ENCODE measurements around the gene PTGER1.
"Not testable (repeated sequence)": the region's sequence is repeated elsewhere in the genome, so short reads cannot be mapped to it uniquely, and the experiment has no call there.

PTGER1 gene

DNA sequence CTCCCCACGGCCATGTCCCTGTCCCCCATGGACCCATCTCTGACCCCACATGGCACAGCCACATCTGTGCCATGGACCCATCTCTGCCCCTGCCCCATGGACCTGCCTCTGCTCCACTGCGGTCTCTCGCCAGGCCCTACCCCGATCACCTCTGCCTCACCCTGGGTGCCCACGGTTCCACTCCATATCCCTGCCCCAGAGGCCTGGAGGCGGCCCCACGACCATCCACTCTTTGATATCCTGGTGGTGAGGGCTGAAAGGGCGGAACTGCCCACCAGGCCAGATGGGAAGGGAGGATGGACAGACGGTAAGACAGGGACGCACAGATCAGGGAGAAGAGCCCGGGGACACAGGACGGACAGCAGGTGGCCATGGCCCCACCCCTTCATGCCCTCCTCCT is 327 bp downstream of the PTGER1 start:
- no peak for DNase-seq (ENCODE audit: low read depth in 2 of 2)

DNA sequence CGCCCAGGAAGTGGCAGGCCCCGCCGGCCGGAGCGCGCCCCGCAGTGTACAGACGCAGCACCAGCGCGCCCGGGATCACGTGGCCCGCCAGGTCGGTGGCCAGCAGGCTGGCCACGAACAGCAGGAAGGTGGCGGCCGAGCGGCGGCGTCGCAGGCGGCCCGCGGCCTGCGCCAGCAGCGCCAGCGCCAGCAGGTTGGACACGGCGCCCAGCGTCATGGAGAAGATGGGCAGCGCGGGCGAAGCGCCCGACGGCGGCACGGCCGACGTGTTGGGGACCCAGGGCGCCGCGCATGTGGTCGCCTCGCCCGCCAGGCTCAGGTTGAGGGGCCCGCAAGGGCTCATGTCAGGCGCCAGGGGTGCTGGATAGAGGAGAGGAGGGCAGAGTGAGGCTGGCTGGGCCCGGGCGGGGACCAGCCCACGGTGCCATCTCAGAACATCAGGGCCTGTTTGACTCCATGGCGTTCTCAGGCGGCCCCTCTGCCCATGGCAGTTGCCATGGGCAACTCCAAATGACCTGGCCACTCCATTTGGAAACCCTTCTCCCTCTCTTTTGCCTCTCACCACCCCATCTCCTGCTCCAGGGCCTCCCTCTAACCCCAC is 1.1 kb downstream of the PTGER1 start:
- no peak for DNase-seq (ENCODE audit: low read depth in 2 of 2)

DNA sequence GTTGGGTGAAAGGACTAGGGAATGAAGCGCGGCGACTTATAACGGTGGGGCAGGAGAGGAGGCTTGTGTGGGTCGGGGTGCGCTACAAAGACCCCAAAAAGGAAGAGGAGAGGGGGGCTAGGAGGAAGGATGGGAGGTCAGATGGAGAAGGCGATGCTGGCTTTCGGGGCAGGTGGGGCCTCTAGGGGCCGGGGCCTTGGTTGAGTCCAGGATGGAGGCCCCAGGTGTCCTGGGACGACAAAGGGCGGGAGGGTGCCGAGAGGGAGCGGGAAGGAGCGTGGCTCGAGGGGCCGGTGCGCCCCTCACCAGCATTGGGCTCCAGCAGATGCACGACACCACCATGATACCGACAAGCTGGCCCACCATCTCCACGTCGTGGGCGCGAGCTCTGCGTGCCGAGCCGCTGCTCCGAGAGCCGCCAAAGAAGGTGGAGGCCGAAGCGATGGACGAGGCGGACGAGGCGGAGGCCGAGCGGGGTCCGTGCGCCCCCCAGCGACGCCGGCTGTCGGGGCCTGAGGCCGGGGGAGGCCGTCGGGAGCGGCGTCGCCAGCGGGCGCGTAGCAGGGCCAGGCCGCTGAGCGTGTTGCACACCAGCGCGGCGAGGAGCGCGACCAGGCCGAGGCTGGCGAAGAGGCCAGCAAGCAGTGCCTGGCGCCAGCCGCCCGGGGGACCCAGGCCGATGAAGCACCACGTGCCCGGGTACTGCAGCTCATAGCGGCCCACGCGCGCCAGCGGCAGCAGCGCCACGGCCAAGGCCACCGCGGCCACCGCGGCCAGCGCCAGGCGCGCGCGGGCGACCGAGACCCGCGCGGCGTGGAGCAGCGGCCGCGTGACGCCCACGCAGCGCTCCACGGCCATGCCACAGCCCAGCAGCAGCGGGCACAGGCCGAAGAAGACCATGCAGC is 1.8 kb downstream of the PTGER1 start:
- DNase-seq (ENCODE audit: low read depth in 2 of 2), result no peak

DNA sequence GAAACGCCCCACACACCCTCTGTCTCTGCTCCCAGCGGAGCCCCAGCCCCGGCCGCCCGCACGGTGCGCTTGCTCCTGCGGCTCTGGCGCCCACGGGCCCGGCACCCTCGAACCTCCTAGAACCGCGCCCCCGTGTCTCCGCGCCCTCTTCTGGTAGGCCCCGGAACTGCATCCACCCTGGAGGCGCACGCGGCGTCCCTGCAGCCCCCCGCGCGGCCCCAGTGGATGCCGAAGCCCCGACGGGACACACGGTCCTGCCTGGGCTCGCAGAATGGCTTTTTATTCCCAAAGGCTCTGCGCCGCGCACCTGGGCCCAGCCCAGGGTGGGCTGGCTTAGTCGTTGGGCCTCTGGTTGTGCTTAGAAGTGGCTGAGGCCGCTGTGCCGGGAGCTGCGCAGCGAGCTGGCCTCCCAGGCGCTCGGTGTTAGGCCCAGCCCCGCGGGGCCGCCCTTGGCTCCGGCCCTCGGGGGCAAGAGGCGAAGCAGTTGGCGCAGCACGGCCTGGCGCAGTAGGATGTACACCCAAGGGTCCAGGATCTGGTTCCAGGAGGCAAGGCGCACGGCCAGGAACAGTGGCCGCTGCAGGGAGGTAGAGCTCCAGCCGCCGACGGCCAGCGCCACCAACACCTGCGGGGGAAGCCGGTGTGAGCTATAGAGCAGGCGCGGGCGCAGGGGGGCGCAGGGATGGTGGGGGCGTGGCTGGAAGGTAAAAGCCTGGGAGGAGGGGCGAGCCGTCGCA is 2.8 kb downstream of the PTGER1 start:
- peak; percentile 70 to 71 for DNase-seq (ENCODE audit: low read depth in 2 of 2)

DNA sequence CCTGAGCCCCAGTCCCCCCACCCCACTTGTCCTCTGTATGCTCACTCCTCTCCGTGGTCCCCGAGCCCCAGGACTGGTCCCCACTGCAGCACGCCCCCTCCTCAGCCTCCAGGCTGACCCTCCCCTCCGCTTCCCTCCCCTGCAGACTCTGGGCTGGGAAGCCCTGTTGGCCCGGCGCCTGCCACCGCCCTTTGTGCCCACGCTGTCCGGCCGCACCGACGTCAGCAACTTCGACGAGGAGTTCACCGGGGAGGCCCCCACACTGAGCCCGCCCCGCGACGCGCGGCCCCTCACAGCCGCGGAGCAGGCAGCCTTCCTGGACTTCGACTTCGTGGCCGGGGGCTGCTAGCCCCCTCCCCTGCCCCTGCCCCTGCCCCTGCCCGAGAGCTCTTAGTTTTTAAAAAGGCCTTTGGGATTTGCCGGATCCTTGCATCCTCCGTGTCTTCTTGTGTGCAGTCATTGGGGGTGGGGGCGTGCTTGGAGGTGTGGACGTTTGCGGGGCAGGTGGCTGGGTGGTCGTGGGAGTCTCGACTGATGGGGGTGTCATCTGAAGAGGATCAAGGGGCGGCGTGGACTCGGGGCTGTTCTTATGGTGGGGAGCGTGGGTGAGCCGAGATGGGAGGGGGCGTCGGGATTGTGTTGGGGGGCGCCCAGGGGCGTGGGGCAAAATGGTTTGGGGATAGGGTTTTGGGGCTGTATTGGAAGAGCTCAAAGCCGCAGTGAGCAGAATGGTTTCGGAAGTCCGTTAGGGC is 3.5 kb downstream of the PTGER1 start:
- no peak for DNase-seq (ENCODE audit: low read depth in 2 of 2)

DNA sequence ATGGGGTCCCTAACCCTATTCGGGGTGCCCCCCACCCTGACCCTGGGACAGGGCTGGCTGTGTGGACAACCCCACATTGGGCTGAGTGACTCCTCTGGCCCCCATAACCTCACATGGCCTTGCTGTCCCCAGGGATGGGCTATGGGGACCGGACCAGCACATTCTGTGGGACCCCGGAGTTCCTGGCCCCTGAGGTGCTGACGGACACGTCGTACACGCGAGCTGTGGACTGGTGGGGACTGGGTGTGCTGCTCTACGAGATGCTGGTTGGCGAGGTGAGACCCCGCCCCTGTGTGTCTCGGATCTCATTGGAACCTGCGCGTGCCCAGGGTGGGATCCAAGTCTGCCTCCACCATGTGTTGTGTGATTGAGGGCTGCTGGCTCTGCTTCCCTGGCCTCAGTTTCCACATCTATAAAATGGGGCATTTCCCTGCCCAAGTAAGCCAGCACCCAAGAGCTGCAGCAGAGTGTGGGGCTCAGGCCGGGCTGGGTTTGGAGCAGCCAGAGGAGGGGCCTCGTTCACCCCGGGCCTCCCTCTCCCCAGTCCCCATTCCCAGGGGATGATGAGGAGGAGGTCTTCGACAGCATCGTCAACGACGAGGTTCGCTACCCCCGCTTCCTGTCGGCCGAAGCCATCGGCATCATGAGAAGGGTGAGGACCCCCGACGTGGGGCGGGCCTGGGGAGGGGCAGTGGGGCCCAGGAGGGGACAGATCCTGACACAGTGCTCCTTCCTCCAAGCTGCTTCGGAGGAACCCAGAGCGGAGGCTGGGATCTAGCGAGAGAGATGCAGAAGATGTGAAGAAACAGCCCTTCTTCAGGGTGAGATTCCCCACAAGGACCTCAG is 4.9 kb downstream of the PTGER1 start:
- no peak for DNase-seq (ENCODE audit: low read depth in 2 of 2)

DNA sequence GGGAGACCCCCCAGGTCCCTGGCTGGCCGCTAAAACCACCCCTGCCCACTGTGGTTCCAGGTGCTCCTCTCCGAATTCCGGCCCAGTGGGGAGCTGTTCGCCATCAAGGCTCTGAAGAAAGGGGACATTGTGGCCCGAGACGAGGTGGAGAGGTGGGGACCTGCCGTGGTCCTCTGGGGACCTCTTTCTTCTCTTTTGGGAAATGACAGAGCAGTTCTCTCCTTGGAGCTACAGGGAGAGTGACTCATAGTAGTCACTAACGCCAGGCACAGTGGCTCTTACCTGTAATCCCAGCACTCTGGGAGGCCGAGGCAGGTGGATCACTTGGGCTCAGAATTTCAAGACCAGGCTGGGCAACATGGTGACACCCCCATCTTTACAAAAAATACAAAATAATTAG is 7.3 kb downstream of the PTGER1 start:
- no peak for DNase-seq (ENCODE audit: low read depth in 2 of 2)

DNA sequence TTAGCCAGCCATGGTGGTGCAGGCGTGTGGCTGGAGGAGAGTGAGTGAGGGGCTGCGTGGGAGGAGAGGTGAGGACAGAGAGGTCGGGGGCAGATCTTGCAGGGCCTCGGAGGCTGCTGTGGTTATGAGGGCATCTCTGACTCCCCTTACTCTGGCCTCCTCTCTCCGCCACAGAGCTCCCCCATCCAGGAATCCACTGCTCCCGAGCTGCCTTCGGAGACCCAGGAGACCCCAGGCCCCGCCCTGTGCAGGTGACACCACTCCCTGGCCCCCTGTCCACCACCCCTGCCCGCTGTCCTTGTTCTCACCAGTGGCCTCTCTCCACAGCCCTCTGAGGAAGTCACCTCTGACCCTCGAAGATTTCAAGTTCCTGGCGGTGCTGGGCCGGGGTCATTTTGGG is 7.8 kb downstream of the PTGER1 start:
- no peak for DNase-seq (ENCODE audit: low read depth in 2 of 2)

DNA sequence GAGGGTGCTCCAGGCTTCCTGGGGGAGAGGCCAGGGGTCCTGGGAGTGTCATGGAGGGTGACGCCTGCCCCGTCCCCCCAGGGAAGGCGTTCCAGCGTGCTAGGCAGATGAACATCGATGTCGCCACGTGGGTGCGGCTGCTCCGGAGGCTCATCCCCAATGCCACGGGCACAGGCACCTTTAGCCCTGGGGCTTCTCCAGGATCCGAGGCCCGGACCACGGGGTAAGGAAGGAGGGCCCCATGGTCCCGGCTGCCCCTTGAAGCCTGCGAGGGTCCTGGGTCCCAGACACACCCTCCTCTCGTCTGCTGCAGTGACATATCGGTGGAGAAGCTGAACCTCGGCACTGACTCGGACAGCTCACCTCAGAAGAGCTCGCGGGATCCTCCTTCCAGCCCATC is 11.4 kb downstream of the PTGER1 start:
- DNase-seq (ENCODE audit: low read depth in 2 of 2), result no peak

DNA sequence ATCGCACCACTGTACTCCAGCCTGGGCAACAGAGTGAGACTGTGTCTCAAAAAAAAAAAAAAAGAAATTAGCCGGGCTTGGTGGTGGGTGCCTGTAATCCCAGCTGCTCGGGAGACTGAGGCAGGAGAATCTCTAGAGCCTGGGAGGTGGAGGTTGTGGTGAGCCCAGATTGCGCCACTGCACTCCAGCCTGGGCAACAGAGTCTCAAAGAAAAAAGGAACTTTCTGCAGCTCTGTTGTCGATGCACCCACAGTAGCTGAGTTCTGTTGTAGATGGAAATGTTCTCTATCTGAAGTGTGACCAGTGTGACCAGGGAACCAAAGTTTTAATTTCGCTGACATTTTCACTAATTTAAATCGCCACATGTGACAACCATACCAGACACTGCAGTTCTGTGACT is 12.8 kb downstream of the PTGER1 start:
- DNase-seq (ENCODE audit: low read depth in 2 of 2), result not testable (repeated sequence)

DNA sequence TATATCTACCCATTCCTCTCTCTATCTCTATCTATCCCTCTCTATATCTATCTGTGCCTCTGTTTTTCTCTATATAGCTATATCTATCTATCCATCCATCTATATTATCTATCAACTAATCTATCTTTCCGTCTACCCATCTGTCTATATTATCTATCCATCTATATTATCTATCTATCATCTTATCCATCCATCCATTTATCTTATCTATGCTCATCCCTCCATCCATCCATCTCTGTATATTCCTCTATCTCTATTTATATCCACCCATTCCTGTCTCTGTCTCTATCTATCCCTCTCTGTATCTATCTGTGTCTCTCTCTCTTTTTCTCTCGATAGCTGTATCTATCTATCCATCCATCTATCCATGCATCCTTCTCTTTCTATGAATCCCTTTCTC is 14.2 kb downstream of the PTGER1 start:
- no peak for DNase-seq (ENCODE audit: low read depth in 2 of 2)

DNA sequence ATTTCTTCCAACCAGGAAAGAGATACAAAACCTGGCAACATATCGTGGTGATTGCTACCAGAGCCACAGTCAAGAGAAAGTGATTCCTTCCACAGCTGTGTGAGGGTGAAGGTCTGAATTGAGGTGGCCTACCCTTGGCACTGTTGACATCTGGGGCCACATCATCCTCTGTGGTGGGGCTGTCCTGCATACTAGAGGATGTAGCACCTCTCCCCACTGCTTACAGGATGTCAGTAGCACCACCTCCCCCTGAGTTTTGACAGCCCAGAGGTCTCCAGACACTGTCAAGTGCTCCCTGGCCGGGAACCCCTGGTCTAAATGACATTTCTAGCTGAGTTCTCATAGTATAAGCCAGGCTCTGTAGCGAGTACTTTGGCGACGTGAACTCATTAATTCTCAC is 15.5 kb downstream of the PTGER1 start:
- DNase-seq (ENCODE audit: low read depth in 2 of 2), result peak in 1 of 2 donors; percentile 34

DNA sequence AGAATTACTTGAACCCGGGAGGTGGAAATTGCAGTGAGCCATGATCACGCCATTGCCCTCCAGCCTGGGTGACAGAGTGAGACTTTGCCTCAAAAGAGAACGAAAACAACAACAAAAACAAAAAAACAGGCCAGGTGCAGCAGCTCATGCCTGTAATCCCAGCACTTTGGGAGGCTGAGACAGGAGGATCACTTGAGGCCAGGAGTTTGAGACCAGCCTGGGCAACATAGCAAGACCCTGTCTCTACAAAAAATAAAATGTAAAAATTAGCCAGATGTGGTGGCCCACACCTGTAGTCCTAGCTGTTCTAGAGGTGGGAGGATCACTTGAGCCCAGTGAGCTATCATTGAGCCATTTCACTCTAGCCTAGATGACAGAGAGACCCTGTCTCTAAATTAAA is 22.9 kb downstream of the PTGER1 start:
- not testable (repeated sequence) for DNase-seq (ENCODE audit: low read depth in 2 of 2)

DNA sequence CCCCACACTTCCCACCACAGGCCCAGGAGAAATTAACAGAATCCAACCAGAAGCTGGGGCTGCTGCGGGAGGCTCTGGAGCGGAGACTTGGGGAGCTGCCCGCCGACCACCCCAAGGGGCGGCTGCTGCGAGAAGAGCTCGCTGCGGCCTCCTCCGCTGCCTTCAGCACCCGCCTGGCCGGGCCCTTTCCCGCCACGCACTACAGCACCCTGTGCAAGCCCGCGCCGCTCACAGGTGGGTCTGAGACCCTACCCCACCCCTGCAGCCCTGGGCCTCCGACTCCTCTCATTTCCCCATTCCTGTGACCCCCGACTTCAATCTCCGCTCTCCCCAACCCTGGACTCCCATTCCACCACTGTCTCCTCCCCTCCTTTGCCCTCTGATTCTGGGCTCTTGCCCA is 24.3 kb downstream of the PTGER1 start:
- no peak for DNase-seq (ENCODE audit: low read depth in 2 of 2)

DNA sequence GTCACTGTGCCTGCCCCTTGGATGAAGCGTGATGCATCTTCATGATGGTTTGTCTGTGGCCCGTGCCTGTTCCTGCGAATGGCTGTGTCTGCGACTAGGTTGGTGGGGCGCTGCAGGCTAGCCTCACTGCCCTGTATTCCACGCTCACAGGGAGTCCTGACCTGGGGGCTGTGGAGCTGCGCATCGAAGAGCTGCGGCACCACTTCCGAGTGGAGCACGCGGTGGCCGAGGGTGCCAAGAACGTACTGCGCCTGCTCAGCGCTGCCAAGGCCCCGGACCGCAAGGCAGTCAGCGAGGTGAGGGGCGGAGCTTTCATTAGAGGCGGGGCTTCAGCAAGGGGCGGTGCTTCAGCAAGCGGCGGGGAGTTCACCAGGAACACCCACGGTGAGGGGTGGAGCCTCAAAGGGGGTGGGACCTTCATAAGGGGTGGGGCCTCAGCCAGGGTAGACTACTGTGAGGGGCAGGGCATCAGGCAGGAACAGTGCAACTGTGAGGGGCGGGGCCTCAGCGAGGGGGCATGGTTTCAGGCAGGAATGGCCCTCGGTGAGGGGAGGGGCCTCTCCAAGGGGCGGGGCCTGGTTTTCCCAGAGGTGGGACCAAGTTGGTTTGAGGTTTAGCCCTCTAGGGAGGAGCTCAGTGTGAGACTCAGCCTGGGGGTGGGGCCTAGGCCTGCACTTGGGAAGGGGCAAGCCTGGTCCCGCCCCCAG is 24.8 kb downstream of the PTGER1 start:
- peak; percentile 67 to 79 for DNase-seq (ENCODE audit: low read depth in 2 of 2)

DNA sequence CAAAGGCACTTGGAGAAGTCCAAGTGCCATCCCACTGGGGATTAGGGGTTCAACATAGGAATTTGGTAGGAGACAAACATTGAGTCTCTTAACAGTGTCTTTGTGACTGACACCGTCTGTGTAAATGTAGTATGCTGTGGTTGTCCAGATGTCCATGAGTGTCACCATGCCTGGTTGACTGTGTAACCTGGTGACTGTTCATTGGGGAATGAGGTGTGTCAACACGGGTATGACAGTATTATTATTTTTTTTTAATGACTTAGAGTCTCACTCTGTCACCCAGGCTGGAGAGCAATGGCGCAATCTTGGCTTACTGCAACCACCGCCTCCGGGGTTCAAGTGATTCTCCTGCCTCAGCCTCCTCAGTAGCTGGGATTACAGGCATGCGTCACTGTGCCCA is 25.8 kb downstream of the PTGER1 start:
- no peak for DNase-seq (ENCODE audit: low read depth in 2 of 2)

DNA sequence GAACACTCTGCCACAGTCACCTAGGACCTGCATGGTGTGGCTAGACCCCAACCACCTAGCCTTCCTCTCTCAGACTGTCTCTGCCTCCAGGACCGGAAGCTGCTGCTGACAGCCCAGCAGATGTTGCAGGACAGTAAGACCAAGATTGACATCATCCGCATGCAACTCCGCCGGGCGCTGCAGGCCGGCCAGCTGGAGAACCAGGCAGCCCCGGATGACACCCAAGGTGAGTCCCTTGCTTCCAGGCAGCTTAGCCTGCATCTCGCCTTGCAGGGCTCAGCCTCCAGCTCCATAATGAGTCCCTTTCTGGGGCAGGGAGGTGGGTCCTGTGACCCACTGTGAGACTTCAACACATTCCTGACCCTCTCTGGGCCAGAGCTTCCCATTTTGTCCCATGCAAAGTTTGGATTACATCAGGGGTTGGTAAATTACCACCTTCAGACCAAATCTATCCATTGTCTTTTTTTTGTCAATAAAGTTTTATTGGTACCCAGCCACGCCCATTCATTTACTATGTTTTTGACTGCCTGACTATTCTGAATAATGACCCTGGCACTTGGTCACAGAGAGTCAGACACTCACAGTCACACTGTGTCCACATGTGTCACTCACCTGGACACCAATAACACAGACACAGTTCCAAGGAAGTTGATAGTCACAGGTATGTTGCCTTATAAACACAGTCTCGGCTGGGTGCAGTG is 28.7 kb downstream of the PTGER1 start:
- no peak for DNase-seq (ENCODE audit: low read depth in 2 of 2)

DNA sequence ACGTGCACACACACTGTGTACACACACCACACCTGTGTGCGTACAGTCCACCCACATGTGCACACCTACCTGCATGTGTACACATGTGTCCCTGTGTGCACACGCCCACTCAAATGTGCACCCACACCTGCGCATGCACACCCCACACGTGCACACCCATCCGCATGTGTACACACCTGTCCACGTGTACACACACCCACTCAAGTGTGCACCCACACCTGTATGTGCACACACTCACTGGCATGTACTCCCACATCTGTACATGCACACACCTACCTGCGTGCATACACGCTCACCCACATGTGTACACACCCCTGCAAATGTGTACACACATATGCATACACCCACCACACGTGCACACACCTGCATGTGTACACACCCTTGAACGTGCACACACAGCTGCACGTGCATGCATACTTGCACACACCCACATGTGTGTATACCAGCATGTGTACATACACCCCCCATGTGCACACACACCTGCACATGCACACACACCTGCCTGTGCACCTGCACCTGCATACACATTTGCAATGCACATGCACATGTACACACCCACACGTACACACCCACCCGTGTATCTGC is 31.4 kb downstream of the PTGER1 start:
- DNase-seq (ENCODE audit: low read depth in 2 of 2), result no peak

DNA sequence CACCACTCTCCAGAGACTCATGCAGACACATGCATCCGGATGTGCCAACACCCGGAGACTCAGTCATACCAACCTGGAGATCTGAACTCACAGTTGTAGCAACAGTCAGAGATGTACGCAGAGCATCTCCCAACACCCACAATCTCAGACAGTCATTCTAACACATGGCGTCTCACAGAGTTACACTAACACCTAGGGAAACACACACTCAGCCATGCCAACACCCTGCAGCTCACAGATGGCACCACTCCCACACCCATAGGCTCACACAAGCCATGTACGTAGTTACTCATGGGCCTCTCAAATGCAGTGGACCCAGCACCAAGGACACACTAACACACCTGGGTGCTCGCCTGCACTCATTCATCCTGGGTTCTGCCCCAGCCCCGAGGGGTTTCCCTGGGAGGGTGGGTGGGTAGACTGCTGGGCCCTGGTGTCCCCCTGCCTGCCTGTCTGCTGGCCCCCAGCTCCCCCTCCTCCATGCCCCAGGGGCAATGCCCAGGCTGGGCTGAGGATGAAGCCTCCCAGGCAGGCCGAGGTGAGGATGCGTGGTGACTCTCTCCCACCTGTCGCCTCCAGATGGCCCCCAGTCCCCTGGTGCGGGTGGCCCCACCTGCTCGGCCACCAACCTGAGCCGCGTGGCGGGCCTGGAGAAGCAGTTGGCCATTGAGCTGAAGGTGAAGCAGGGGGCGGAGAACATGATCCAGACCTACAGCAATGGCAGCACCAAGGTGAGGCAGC is 32.1 kb downstream of the PTGER1 start:
- DNase-seq (ENCODE audit: low read depth in 2 of 2), result no peak

Measured in stimulated activated CD8-positive, alpha-beta memory T cell treated with anti-CD3 and anti-CD28 coated beads, Interleukin-15, amount 100 ng/mL, for 48 hours (primary cell).